Measurements from ENCODE around the gene DNASE2.
"Not testable (repeated sequence)": the region's sequence is repeated elsewhere in the genome, so short reads cannot be mapped to it uniquely, and the experiment has no call there.

The DNASE2 gene

GRCh38 chr19:12881172-12881808 lies at the start of gene DNASE2:
DNASE2 (minus strand) TSS chr19:12881449; CDS start chr19:12881375, 74 bp downstream.
- DNase-seq = peak; percentile 98

GRCh38 chr19:12930002-12930645 lies 48.9 kb upstream of the DNASE2 start:
- DNase-seq = no peak

GRCh38 chr19:12924621-12925310 lies 43.5 kb upstream of the DNASE2 start:
- no peak for DNase-seq

- DNase-seq = no peak
These were observed 41.7 kb upstream of the DNASE2 start for GRCh38 chr19:12922959-12923358.

DNA sequence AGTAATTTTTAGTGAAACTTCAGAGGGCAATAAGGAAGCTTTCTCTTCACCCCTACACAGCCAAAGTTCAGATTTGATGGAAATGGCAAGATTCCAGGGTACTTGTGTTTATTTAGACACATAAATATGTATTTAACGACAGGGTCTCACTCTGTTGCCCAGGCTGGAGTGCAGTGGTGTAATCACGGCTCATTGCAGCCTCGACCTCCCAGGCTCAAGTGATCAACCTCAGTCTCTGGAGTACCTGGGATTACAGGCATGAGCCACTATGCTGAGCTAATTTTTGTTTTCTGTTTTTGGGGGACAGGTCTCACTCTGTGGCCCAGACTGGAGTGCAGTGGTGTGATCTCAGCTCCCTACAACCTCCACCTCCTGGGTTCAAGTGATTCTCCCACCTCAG lies 39.8 kb upstream of the DNASE2 start:
- DNase-seq = no peak

GRCh38 chr19:12918253-12918652 lies 37.0 kb upstream of the DNASE2 start:
- DNase-seq = no peak

DNA sequence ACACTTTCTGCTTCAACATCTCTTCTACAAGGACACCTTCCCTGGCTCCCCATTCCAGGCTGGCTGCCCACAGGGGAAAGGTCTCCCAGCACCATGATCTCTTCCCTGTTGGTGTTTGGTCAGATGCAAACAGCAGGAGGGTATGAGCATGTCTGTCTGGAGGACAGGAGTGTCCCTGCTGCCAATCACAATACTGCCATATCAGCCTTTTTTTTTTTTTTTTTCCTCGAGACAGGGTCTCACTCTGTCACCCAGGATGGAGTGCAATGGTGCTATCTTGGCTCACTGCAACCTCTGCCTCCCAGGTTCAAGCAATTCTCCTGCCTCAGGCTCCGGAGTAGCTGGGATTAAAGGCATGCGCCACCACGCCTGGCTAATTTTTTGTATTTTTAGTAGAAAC lies 34.6 kb upstream of the DNASE2 start:
- DNase-seq = not testable (repeated sequence)

GRCh38 chr19:12913851-12914690 lies 32.8 kb upstream of the DNASE2 start:
- DNase-seq = no peak

GRCh38 chr19:12913011-12913561 lies 31.8 kb upstream of the DNASE2 start:
- DNase-seq = peak; percentile 99

- DNase-seq = peak; percentile 94
These were observed 31.3 kb upstream of the DNASE2 start for GRCh38 chr19:12912571-12912970.

GRCh38 chr19:12907166-12907565 lies 25.9 kb upstream of the DNASE2 start:
- DNase-seq = no peak

GRCh38 chr19:12899891-12900518 lies 18.8 kb upstream of the DNASE2 start:
- no peak for DNase-seq

GRCh38 chr19:12896460-12896859 lies 15.2 kb upstream of the DNASE2 start:
- no peak for DNase-seq

GRCh38 chr19:12893582-12893981 lies 12.3 kb upstream of the DNASE2 start:
- DNase-seq = no peak

GRCh38 chr19:12891553-12892021 lies 10.3 kb upstream of the DNASE2 start:
- DNase-seq = no peak

GRCh38 chr19:12890787-12891552 lies 9.7 kb upstream of the DNASE2 start, which contains the start of gene GCDH:
GCDH (plus strand) TSS chr19:12891160; CDS start chr19:12891305, 145 bp downstream.
- peak; percentile 100 for DNase-seq

DNA sequence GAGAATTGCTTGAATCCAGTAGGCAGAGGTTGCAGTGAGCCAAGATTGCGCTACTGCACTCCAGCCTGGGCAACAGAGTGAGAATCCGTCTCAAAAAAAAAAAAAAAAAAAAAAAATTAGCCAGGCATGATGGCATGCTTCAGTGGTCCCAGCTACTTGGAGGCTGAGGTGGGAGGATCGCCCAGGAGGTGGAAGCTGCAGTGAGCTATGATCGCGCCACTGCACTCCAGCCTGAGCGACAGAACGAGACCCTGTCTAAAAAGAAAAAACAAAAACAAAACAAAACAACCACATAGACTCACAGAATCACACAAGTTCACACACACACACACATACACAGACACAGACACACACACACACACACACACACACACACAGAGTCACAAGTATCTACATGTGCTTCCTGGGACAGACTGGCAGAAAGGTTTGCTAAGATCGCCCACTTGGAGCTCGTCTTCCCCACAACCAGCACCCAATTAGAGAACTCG lies 9.1 kb upstream of the DNASE2 start:
- not testable (repeated sequence) for DNase-seq

DNA sequence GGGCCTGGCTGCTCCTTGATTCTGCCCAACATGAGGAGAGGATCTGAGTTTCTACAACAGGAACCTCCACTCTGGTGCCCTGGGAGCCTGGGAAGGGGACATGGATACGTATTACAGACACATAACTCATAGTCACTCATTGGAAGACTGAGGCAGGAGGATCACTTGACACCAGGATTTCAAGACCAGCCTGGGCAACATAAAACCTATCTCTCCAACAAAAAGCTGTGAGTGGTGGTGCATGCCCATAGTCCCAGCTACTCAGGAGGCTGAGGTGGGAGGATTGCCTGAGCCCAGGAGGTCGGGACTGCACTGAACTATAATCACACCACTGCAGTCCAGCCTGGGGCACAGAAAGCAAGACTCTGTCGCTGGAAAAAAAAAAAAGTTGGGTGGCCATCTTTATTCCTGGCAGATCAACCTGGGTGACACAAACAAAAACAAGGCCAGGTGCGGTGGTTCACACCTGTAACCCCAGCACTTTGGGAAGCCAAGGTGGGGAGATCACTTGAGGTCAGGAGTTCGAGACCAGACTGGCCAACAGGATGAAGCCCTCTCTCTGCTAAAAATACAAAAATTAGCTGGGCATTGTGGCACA lies 6.9 kb upstream of the DNASE2 start:
- DNase-seq = no peak

DNA sequence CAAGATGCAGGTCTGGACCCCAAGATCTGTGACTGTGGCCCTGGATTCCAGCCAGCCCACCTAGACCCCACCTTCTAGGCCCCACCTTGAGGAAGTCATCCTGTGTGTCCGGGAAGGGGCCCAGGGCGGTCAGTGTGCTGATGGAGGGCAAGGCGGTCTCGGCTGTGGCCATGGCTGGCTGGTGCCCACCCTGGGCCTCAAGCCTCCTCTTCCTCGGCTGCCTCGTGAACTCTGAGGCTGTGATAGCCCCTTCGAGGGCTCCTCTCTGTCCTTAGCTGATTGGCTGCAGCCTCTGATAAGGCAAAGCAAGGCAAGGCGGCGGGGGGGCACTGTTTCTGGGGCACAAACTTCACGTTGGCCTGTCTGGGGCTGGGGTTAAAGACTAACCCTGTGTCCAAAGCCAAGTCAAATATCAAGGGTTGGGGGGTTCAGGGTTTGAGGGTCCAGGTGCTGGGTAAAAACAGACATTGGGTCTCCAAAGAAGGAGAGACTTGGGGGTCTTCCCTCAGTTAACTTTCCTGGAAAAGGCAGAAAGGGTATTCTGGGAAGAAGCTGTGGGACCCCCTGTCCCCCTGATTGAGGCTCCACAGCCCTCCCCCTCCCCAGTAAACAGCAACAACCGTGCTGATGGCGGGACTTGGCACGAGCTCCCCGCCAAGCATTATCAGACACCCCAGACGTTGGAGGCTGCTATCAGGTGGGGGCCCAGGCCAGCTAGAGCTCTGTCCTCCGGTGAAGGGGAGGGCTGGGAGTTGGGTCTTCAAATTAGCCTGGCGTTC lies 5.9 kb upstream of the DNASE2 start, which contains the start of gene KLF1:
KLF1 (minus strand) TSS at position 233 of the 779 bp plus-strand sequence; CDS start at position 172, 61 bp downstream.
- no peak for DNase-seq

DNA sequence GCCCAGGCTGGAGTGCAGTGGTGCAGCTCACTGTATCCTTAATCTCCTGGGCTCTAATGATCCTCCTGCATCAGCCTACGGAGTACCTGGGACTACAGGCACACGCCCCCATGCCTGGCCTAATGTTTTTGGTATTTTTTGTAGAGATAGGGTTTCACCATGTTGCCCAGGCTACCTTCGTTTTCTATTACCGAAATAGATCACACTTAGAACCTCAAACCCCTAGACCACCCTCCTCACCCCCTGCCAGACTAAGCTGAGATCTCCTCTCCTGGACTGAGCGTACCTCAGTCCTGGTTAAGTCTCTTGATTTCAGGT lies 5.4 kb upstream of the DNASE2 start:
- no peak for DNase-seq
